Measurements from ENCODE around the gene RABGAP1L.
"Not testable (repeated sequence)": the region's sequence is repeated elsewhere in the genome, so short reads cannot be mapped to it uniquely, and the experiment has no call there.

The RABGAP1L gene

DNA sequence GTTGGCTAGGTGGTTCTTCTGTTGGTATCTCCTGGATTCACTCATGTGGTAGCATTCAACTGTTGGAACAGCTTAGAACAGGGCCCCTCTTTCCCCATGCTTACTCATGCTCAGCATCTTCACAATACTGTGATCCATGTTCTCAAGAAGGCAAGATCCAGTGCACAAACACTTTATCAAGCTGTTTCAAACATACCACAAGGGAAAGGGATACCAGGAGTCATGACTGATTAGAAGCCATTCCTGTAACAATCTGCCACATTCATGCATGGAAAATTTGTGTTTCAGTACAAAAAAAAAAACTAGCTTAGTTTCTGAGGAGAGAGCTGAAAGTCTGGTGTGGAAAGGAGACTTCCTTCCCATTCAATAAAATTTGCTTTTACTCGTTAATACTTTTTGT is 670.7 kb downstream of the RABGAP1L start:
- ATAC-seq: no peak

DNA sequence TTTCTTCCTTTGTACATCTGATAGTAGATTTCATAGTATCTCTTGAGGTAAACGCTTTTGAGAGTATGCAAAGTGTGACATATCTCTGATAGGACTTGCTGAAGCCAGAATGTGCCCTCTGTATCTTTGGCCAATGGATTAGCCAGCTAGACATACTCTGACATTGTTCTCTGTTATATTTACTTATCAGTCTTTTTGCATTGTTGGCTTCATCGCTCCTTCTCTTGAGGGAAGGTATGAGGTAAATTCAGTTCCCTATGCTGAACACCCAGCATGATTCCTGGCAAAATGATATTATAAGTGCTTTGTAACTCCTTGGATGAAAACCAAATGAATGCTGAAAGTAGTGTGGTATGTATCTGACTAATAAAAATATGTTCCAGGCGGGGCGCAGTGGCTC is 677.2 kb downstream of the RABGAP1L start:
- no peak for ATAC-seq

DNA sequence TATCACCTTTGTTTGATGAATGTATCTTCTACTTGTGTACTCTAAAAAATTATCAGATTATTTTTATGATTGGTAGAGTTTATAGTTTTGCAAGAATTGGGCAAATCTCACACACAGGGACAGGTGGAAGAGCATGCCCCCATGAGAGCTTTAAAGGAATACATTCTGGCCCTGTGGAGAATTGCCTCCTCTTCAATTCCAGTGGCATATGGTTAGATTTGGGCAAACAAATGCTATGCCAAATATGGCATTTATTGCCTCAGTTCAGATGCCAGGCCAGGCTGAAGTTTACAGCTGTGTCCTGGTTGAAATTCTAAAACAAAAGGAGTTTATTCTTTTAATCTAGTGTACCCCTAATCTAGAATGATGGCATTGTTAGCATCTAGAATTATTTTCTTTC is 678.1 kb downstream of the RABGAP1L start:
- ATAC-seq: no peak

GRCh38 chr1:174839211-174839610 is 679.9 kb downstream of the RABGAP1L start:
- ATAC-seq: no peak

DNA sequence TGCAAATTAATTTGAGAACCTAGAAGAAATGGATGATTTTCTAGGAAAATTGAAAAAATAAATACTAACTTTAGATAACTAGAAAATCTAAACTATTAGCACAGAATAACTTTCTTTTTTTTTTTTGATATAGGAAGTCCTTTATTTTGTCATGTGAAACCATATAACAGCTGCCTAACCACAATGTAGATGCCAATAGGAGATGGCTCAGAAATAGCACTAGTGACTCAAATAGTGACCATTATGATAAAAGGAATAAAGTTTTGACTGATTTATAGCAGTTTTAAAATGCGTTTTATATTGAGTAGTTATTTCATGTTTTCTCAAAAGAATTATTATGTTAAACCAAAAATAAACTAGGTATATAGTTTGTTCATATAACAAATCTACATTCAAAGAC is 682.4 kb downstream of the RABGAP1L start:
- peak; percentile 25 to 65 for ATAC-seq

- not testable (repeated sequence) for ATAC-seq
These were observed 689.6 kb downstream of the RABGAP1L start for GRCh38 chr1:174848593-174849560.

DNA sequence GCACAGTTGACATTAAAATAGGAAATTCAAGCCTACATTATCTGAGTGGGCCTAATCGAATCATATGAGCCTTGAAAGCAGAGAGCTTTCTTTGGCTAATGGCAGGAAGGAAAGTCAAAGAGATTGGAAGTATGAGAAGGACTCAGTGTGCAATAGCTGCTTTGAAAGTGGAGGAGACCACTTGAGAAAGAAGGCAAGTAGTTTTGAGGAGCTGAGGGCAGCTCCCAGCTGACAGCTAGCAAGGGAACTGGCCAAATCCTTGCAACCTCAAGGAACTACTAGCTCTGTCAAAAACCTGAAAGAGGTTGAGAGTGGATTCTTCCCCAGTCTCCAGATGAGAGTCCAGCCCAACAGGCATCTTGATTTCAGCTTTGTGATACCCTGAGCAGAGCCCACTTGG is 691.4 kb downstream of the RABGAP1L start:
- no peak for ATAC-seq

GRCh38 chr1:174858301-174858700 is 699.0 kb downstream of the RABGAP1L start:
- no peak for ATAC-seq

DNA sequence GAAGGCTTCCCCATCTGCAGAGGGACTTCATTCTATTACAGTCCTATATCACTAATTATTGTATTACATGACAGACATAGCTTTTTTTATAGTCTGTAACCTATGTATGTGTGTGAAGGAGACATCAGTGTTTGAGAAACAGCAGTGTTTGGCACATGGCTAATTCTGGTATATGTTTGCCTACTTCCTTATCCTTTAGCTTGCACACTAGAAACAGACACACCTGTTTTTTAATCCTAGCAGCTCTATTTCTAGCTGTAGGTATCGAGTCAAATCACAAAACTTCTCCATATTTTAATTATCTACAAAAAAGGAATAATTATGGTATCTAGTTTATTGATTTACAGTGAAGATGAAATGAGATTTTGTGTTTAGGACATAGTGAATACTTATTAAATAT is 711.0 kb downstream of the RABGAP1L start:
- no peak for ATAC-seq

DNA sequence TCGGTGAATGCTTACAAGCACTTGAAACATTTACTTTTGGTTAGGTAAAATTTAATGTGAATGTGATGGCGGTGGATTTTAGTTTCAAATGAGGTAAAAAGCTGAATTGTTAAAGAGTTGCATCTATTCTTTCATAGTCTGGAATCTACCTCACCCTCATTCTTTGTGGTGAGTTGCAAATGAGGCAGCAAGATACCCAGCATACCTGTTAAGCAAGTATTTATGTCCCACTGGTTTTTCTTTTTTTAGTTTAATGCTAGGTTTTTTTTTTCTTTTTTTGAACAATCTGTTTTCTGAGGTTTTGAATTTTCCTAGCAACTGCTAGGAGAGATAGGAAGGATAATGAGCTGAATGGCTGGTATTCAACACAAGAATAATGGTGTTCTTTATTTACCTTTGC is 712.6 kb downstream of the RABGAP1L start:
- peak in 1 of 2 donors; percentile 35 for ATAC-seq

DNA sequence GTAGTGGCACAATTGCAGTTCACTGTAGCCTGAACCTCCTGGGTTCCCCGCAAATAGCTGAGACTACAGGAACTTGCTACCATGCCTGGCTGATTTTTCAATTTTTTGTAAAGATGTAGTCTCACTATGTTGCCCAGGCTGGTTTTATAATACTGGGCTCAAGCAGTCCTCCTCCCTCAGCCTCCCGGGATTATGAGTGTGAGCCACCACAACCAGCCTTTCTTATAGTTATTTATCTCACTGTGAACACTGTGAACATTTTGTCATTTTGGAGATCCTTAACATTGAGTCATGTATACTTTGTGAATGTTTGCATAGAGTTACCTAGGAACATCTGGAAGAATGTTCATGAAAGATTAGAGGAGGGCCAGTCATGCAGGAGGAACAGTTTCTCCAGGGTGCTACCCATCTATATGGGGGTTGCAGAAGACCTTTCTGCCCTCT is 713.3 kb downstream of the RABGAP1L start:
- ATAC-seq: no peak

DNA sequence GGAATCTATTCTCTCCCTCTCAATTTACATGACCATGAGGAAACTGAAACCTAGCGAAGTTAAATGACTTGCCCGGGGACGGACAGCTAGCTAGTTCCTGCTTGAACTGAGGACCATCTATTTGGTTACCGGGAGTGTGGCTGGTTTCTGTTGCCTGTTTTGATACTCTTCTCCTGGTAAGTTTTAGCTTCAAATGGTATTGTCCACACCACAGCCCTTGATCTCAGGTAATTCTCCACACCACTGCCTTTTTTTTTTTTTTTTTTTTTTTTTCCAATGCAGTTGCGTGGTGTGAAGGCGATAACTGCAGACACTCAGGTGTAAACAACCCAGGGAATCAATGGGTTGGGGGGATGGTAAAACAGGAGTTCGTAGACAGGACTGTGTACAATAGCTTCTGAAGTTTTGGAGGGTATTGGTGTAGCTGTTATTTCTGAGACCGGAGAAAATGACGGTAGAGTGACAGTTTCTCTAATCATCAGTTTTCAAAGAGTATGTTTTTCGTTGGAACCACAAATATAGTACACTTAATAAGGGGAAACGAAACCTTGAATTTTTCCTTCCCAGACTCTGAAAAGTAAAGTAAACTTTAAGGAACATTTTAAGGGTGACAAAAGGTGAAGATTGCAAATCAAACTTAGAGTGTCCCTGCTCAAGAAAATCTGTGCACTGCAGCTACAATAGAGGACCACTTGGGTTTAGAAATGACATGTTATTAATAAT is 715.2 kb downstream of the RABGAP1L start:
- peak in 1 of 2 donors; percentile 52 for ATAC-seq

- peak in 1 of 2 donors; percentile 41 for ATAC-seq
These were observed 716.0 kb downstream of the RABGAP1L start for GRCh38 chr1:174875306-174875705.

GRCh38 chr1:174877208-174877673 is 717.9 kb downstream of the RABGAP1L start:
- ATAC-seq: no peak

GRCh38 chr1:174880171-174880570 is 720.9 kb downstream of the RABGAP1L start:
- no peak for ATAC-seq

DNA sequence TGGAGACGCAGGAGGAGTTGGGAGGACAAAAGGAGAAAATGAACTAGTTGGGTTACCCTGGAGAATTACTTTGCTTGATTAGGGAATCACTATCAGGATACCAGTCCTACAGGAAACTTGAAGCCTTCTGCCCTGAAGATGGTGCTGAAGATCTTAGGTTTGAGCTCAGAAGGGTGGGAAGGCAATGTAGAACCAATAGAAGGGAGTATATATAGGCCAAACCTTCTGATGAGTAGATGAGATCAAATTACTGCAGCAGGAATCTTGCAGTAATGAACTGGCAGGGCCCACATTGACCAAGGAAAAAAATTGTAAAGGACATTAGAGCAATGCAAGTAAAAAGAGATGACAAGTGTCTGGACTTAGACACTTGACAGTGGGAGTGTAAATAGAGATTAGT is 724.1 kb downstream of the RABGAP1L start:
- no peak for ATAC-seq

GRCh38 chr1:174884038-174884437 is 724.7 kb downstream of the RABGAP1L start:
- no peak for ATAC-seq

DNA sequence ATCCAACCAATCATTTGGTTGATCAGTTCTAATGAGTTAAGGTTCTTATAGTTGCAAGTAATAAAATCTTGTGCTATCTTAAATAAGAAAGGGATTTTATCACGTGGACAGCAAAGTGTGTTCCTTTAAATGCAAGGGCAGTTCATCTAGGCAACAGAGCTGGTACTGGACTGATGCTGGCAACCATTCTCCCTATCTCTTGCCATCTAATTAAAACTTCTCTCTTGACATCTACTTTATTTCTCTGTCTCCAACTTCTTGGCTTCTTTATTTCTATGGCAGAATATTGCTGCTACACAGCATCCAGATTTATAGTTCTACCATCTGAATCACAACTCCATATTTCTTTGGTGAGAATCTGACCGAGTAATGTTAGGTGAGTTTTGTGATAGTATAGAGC is 725.2 kb downstream of the RABGAP1L start:
- no peak for ATAC-seq

DNA sequence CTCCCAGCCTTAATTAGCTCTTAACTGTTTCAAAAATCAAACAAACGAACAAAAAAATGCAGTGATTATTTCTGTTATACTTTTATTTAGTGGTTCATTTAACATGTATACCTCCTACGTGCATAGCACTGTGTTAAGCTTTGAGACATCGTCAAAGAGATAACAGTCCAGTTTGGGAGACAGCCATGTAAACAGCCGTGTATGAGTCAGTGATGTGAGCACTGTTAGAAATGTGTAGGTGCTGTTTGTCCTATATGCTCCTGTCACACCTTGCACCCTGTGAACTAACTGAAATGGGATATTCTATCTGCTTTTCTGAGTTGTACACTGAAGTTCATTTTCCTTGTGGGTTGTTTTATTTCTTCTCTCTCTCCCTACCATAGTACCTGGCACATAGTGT is 730.7 kb downstream of the RABGAP1L start:
- no peak for ATAC-seq

GRCh38 chr1:174892016-174892415 is 732.7 kb downstream of the RABGAP1L start:
- ATAC-seq: no peak

DNA sequence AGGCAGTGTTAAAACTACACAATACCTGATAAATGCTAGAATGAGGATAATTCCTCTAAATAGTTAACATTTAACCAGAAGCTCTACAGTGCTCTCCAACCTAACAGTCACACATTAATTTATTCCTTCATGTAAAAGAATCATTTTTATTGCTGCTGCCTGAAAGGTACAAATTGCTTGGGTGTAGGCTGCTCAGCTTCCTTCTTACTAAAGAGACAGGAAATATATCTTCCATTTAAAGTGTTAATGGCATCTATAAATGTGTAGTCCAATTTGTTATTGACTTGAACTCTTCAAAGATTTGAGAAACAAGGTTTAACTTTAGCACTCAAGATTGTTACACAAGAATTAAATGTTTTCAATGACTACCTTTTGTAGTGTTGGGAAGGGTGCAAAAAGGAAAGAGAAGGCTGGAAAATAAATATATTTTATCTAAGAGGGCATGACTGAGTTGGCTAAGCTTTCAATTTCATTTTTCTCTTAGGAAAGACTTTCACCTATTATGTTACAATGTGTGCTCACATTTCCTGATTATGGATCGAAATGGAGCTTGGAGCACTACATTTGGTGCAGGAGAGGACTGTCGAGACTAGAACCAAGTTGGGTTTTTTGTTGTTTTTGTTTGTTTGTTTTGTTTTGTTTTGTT is 734.9 kb downstream of the RABGAP1L start:
- ATAC-seq: no peak

GRCh38 chr1:174895610-174896009 is 736.3 kb downstream of the RABGAP1L start:
- not testable (repeated sequence) for ATAC-seq
